Measurements from ENCODE around the gene TMEM8B. TPM values are rescaled to one million over a fixed set of nuclear protein-coding genes. Genes with fewer than 3 reads are reported as not detected.
"Not testable (repeated sequence)": the region's sequence is repeated elsewhere in the genome, so short reads cannot be mapped to it uniquely, and the experiment has no call there.

The TMEM8B gene
- total and polyA plus RNA-seq, 8 donors, result 4.9 to 17.2 (median 7.5) TPM

DNA sequence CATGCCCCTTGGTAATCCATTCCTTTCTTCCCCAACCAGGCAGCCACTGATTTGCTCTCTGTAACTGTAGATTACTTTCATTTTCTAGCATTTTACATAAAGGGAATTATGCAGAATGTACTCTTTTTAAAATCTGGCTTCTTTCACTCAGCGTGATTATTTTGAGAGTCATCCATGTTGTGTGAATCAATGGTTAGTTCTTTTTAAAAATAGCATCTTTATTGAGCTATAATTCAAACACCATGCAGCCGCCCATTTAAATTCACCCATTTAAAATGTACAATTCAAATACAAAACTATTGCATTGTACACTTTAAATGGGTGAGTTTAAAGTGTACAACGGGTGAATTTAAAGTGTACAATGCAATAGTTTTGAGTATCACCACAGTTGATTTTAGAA lies 43.5 kb downstream of the TMEM8B start:
- 58 to 75% methylated on average over 3 of the region's 3 CpGs for WGBS, 2 donors
- no peaks in the 10 kb centered on the region for H3K9me3 ChIP-seq
- FAIRE-seq (no peak), ATAC-seq (no peak), DNase-seq (no peak)
- intact Hi-C loops (cut with DNase I), result loop anchor here in 2 of 3 donors (5.0 to 10.0 kb wide), 2 partner anchors 78 to 85 kb away; partner anchors contain the start of gene NPR2 (in 1 of the 2)
- H3K4me3 ChIP-seq, result no peak overlapping the region
- H3K27ac ChIP-seq, result no peak overlapping the region
- H3K36me3 ChIP-seq, result no peaks in the 10 kb centered on the region
- H3K4me1 ChIP-seq, result no peaks in the 10 kb centered on the region
- no peaks in the 10 kb centered on the region for H3K27me3 ChIP-seq
- TF ChIP-seq, protein P1, sequence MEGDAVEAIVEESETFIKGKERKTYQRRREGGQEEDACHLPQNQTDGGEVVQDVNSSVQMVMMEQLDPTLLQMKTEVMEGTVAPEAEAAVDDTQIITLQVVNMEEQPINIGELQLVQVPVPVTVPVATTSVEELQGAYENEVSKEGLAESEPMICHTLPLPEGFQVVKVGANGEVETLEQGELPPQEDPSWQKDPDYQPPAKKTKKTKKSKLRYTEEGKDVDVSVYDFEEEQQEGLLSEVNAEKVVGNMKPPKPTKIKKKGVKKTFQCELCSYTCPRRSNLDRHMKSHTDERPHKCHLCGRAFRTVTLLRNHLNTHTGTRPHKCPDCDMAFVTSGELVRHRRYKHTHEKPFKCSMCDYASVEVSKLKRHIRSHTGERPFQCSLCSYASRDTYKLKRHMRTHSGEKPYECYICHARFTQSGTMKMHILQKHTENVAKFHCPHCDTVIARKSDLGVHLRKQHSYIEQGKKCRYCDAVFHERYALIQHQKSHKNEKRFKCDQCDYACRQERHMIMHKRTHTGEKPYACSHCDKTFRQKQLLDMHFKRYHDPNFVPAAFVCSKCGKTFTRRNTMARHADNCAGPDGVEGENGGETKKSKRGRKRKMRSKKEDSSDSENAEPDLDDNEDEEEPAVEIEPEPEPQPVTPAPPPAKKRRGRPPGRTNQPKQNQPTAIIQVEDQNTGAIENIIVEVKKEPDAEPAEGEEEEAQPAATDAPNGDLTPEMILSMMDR (IDR thresholded peaks at IDR 0.05), result no peak

DNA sequence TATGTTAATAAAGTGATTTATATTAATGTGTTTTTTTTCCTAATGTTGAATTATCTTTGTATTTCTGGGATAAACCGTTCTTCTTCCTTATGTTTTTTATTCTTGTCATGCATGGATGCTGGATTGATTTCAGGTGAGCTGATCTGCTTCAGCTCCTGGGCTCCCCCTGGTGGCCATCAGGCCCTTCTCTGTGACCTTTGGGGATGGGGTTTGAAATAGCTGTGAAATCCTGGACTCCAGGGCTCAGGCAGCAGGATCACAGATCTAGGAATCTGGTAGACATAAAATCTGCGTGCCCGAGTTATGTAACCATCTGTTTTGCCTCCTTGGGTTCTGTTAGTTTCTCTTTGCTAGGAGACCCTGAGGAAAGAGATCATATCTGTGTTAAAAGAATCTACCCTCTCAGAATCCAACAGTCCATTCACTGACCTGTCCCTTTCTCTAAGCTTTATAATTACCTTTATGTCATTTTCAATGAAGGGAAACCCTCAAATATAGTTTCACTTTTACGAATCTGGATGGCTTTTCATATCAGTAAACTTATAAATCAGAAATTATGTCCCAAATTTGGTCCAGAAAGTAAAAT lies 53.3 kb downstream of the TMEM8B start:
- no peaks in the 10 kb centered on the region for H3K36me3 ChIP-seq
- no peaks in the 10 kb centered on the region for H3K9me3 ChIP-seq
- TF ChIP-seq, protein P1 (IDR thresholded peaks at IDR 0.05), result peak; percentile 88 to 93 (median 90)
- H3K4me3 ChIP-seq, result no peak overlapping the region
- no peaks in the 10 kb centered on the region for H3K4me1 ChIP-seq
- H3K27me3 ChIP-seq, result peaks cover 0 to 7% (median 0%) of the 10 kb centered on the region in 4 donors
- no peak overlapping the region for H3K27ac ChIP-seq
- 0 to 1% methylated on average over 4 of the region's 4 CpGs for WGBS, 2 donors
- intact Hi-C loops (cut with DNase I), result loop anchor here in 1 of 3 donors (5.0 kb wide), 1 partner anchor 90 kb away; the partner anchor contains the start of gene NPR2
- FAIRE-seq, result peak; percentile 95
- DNase-seq, result peak; percentile 66 to 95 (median 85)
- ATAC-seq, result peak; percentile 67 to 98 (median 95)

DNA sequence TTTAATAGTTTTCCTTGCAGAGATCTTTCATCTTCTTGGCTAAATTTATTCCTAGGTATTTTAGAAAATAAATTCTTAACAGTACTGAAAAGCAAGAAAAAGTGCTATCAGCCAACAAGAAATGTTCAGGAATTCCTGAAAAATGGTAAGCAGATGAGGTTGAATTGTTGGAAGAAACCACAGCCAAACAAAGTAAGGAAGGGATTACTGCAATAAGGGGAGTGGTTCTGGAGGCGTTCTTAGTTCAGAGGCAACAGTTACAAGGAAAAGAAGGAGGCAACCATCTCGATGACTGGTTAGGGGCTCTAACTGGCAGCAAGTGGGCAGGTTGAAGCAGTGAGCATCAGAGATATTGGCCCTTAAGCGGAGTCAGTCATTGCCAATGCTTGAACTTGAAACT lies 54.0 kb downstream of the TMEM8B start:
- Histone ChIP-seq H3K27me3 (peaks cover 0 to 7% (median 0%) of the 10 kb centered on the region in 4 donors), H3K4me3 (no peak overlapping the region), H3K27ac (no peak overlapping the region), H3K9me3 (no peaks in the 10 kb centered on the region), H3K4me1 (no peaks in the 10 kb centered on the region), H3K36me3 (no peaks in the 10 kb centered on the region)
- FAIRE-seq (no peak), DNase-seq (no peak), ATAC-seq (no peak)
- TF ChIP-seq, protein P1 (IDR thresholded peaks at IDR 0.05), result no peak
- 55 to 59% methylated on average over 3 of the region's 3 CpGs for WGBS, 2 donors
- intact Hi-C loops (cut with DNase I), result loop anchor here in 1 of 3 donors (5.0 kb wide), 1 partner anchor 91 kb away; the partner anchor contains the start of gene NPR2

DNA sequence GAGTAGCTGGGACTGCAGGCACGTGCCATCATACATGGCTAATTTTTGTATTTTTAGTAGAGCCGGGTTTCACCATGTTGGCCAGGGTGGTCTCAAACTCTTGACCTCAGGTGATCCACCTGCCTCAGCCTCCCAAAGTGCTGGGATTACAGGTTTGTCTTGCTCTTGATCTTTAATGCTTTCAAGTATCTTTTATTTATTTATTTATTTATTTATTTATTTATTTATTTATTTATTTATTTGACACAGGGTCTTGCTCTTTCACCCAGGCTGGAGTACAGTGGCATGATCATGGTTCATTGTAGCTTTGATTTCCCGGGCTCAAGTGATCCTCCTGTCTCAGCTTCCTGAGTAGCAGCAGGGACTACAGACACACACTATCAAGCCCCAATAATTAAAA lies 55.9 kb downstream of the TMEM8B start:
- H3K4me1 ChIP-seq, ATAC-seq, H3K36me3 ChIP-seq, FAIRE-seq, DNase-seq, H3K9me3 ChIP-seq, H3K4me3 ChIP-seq, H3K27me3 ChIP-seq, H3K27ac ChIP-seq: not testable (repeated sequence)
- intact Hi-C loops (cut with DNase I), result loop anchor here in 1 of 3 donors (5.0 kb wide), 1 partner anchor 93 kb away; the partner anchor contains the start of gene NPR2
- 60 to 81% methylated on average over 3 of the region's 3 CpGs for WGBS, 2 donors

DNA sequence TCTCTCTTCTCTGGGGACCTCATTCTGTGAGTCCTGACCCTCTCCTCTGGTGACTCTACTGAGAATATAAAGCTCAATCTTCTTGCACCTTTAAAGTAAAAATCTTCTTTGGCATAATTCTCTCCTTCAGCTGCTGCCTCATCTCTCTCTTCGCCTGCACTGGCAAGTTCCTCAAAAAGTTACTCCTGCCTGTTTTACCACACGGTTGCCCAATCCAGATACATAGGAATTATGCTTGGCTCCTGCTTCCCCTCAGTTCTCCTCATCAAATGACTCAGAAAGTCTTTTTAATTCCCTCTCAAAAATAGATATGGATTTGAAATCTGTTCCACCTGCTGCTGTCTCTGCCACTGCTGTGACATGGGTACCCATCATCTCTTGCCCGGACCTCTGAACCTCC lies 62.6 kb downstream of the TMEM8B start:
- no peak for ATAC-seq
- H3K9me3 ChIP-seq, result no peaks in the 10 kb centered on the region
- H3K27me3 ChIP-seq, result no peaks in the 10 kb centered on the region
- H3K27ac ChIP-seq, result no peak overlapping the region
- 71 to 79% methylated on average over 3 of the region's 3 CpGs for WGBS, 2 donors
- H3K4me3 ChIP-seq, result no peak overlapping the region
- FAIRE-seq, result no peak
- DNase-seq, result no peak
- TF ChIP-seq, protein P1 (IDR thresholded peaks at IDR 0.05), result no peak
- intact Hi-C loops (cut with DNase I), result loop anchor here in 1 of 3 donors (5.0 kb wide), 1 partner anchor 99 kb away; the partner anchor contains the start of gene NPR2
- H3K4me1 ChIP-seq, result no peaks in the 10 kb centered on the region
- H3K36me3 ChIP-seq, result no peaks in the 10 kb centered on the region

Measured in pancreas (tissue), 10 donors.